GM11168 (cell line): ENCODE data around the gene TRPM5.

Experiments used
- in situ Hi-C: fragments of 300-500 bp; cut with MboI; formaldehyde crosslinking; loops from one replicate; pipeline ENCODE4 v1.12.0; 2022; ENCODE audit warnings: low sequenced_read_pairs; ENCODE audit not compliant: unreplicated experiment

TRPM5 gene

DNA sequence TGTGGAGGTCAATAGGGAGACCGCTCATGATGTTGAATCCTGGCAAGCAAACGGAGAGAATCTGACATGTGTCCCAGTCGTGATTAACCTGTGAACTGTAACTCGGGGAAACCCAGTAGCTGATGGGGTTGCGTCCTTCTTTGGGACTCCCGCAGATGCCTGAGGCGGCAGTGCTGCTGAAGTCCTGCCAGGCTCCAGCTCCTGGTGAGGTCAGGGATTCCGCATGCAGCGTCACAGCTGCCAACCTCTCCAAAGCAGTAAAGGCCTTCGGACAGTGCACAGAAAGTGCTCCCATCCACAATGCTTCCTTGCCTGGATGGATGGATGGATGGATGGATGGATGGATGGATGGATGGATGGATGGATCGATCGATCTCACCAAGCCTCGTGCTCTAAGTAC, 14.0 kb upstream of the TRPM5 start:
- in situ Hi-C loops = no loop called here

DNA sequence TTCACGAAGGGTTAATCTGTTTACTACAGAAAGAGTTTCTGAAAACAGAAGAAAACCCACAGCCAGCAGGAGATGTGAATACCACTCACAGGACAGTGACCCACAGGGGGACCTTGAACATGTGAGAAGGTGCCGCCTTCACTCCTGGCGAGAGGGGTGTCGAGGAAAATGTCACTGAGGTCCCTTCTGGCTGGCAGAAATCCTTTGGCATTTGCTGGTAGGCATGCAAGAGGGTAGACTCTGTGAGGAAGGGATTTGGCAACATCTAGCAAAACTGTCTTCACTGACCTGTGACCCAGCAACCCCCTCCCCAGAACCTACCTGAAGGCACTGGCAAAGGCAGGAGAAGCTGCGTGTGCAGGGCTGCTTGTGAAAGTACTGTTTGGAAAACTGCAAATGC, 9.1 kb upstream of the TRPM5 start:
- in situ Hi-C loops = no loop called here

DNA sequence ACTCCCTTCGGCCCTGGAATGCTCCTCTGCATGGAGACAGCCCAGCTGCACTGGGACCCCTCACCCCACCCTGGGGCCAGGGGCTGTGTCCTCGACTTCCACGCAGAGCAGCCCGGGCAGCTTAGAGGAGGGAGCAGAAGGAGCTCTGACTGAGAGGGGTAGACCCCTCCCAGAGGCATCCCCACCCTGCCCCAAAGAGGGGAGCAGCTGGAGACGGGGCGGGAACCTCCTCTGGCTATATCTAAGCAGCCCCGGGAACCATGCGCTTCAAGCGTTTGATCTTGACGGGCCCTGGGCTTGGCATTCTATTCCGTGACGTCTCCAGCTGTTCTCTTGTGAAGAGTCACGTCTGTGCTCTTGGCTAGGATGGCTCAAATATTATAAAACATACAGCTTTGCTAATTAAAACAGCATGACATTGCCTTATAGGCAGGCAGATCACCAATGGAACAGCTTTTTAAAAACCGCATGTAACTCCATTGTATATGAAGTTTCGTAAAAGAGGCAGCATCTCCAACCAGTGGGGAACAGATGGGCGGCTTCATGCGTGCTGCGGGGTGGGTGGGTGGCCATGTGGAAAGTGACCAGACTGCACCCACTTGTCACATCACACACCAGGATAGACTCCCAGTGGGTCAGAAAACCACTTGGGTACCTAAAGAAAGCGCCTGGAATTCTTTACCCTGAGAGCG, 8.2 kb upstream of the TRPM5 start:
- in situ Hi-C loops = no loop called here

DNA sequence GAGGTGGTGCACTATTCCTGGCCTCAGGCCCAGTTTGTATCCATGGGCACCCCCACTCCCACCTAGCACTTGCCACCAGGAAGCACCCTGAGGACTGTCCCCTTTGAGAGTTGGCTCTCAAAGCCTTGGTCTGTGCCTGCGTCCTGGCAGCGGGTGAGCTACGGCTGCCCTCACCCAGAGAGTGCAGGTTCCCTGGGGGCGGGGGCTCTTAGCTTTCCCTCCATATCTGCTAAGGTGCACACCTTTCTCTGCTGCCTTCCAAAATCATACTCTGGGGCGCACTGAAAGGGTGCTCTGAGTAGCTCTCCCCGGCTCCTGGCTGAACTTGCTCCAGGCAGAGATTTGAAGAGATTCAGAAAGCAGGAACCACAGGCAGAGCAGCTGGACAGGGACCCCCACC, 7.6 kb upstream of the TRPM5 start:
- in situ Hi-C loops = no loop called here

DNA sequence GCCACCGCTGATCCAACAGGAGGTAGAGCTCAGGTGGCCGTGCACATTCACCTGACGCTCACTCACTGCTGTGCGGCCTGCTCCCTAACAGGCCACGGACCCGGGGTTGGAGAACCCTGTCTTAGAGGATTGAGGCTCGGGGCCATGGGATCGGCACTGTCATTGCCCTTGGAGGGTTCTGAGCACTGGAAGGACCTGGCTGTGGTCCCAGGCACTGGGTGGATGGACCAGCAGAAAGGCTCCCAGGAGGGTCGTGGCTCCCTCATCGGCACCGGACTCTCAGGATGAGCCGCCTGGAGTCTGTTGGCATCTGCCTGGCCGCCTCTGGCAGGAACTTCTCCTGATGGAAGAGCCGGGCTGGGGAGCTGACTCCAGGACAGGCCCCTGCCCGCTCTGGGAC, 7.0 kb upstream of the TRPM5 start:
- in situ Hi-C loops = no loop called here

DNA sequence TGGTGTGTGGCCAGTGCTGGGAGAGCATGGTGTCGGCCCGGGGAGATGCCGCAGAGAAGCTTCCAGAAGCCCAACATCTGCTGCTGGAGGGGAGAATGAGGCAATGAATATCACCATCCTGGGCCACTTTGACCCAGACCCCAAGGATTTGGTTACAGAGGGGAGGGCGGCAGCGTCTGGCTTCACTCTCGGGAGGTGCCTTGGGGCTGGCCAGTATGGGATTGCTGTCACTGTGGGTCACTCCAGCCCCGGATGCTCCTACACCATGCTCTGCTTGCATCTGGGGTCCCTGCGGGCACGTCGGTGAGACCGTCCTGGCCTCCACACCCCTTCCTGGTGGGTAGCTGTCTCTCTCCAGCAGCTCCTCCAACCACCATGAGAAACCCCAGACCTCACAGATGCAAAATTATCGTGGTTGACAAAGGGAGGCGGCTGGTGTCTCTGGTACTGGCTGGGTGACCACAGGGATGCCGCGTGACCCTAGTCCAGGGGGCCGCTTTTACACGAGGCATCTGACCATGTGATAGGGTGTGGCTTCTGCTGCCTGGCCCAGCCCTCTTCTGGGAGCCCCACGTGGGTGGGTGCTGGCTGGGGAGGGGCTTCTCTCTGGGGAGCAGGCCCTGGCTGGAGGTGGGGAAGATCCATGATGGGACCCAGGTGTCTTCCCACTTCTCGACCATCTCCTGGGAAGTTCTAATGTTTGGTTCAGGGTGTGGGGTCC, 6.2 kb upstream of the TRPM5 start:
- in situ Hi-C loops = no loop called here

DNA sequence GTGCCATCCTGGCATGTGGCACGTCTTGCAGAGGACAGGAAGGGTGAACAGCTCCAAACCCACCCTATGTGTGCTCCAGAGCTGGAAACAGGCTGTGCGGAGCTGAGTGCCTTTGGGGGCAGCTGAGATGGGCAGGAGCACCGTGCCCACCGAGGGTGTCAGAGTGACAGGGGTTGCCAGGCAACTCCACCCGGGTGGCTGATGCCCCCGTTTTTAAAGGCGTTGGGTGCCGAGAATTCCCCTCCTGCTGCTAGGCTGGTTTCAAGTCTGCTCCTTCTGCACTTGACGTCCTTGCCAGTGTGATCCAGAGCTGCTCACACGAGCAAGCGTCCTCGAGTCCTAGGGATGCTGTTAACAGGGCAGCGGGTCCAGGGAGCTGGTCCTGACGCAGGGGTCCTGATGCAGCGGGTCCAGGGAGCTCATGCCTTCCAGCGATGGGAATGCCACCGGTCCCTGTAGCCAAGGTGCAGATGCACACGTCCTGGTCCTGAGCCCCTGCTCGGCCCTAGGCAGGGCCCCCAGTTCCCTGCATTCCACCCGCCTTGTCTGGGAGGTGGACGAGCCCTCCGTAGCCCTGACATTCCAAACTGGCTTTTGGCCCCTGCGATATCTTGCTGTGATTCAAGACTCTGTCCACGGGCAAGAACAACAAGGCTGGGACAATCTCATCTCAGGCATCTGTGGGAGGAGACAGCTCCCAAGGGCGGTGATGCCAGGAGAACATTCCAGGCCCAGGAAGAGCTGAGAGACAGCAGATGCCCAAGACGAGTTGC, 5.4 kb upstream of the TRPM5 start:
- in situ Hi-C loops = no loop called here

DNA sequence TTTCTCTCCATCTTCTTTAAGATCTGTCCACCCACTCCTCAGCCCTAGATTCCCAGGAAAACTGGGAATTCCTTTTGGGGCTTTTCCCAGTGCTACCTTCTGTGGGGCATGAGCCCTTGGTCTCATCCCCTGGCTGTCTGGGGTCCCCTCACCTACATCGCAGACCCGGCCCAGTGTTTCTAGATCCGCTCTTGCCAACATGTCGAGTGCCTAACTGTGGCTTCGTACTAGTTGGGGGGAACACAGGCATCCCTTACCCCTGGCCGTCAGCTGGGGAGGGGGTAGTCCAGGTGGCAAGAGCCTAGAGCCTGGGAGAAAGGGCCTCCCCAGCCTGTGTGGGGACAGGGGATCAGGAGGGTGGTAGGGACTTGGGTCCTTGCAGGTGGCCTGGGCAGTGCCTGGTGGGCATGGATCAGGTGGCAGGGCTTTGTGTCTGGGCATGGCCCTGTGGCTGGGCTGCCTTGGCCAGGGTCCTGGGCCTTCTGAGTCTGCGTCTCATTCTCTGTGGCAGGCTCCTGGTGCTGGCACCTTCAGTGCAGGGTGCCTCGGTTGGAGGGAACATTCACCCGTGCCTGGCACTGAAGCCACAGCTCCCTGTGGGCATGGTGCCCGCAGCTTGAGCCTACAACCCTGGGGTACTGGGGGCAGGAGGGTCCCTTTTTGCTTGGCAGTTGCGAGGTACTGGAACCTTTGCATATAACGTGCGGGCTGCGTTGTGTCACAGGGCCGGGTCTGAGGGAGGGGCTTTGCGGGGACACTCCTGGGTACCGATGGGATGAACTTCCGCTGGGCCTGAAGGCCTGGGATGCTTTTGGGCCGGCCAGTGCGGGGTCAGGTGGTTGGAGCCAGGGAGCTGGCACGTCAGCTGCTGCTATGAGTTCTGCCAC, 4.6 kb upstream of the TRPM5 start:
- in situ Hi-C loops = no loop called here

DNA sequence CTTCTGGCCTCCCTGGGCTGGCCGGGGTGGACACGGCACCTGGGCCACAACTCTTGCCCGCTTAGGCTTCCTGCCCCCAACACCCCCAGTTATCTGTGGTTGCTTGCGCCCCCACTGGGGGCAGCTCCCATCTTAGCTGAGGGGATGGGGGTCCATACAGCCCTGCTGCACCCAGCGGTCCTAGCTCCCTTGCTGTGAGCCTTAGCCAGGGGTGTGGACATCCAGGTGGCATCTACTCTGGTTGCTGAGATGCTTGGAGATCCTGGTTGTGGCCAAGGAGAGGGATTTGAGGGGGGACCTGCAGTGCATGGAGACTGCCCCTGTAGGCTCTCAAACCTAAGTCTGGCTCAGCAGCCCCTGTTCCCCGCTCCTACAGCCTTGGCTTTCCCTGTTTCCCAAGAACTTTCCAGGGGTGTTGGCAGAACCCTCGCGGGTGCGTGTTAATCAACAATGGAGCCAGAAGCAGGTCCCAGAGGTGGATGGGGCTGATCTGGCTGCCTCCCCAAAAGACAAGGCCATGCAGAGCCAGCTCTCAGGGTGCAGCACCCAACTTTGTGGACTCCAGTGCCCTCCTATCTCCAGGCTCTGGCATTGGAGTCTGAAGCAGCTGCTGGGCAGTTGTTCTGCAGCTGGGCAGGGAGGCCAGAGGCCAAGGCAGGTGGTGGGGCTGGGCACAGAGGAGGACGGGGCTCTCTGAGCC, 3.8 kb upstream of the TRPM5 start:
- in situ Hi-C loops = no loop called here

DNA sequence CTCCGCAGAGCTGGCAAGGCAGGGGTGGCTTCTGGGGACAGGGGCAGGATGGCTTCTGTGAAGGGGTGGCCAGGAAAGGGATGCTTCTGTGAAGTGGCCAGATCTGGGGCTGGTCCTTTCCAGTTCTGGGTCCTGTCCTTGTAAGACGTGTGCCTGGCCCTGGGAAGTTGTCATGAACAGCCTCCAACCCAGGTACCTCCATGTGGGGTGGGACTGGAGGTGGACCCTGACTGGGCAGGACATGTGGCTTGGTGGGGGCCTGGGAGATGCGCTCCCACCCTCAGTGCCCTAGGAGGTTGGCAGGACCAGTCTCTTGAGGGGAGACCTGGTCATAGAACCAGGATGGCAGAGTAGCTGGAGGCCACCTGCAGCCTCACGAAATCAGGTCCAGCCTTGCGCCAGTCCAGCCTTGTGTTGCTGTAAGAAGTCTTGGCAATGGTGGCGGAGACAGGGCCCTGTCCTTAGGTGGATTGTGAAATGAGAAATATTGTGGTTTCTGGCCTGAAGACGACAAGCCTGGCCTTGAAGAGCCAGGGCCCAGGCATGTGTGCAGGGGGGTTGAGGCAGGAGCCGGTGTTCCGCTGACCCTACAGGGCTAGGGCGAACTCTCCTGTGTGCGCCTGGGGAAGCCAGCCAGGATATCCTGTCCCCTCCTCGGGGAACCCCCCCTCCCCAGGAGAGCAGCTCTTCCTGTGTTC, 3.1 kb upstream of the TRPM5 start:
- in situ Hi-C loops = no loop called here

DNA sequence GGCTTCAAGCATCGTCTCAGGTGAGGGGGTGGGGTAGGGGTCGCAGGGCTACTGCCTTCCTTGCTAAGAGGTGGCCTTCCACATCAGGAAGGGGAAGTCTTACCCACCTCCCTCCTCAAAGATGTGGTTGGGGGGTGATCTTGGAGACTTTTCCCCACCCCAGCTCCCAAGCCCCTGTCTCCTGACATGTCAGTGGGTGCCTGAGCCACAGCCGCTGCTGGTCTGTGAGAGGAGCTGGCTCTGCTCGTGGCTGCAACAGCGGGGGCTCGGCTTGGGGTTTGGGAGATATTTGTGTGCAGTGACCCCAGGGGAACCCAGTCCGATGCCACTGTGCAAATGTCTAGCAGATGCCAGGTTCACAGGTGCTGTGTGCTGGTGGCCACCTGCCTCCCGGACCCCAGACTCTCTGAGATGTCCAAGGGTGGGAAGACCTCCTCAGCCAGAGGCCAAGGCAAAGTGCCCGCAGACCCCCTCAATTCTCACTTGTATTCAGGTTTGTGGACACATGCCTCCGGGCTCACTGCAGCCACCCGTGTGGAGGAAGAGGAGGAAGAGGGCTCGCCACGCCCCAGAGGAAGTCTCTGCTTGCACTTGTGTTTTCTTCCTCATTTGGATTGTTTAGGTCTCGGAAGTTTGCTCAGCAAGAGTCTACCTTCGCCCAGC, 2.4 kb upstream of the TRPM5 start:
- in situ Hi-C loops = no loop called here

DNA sequence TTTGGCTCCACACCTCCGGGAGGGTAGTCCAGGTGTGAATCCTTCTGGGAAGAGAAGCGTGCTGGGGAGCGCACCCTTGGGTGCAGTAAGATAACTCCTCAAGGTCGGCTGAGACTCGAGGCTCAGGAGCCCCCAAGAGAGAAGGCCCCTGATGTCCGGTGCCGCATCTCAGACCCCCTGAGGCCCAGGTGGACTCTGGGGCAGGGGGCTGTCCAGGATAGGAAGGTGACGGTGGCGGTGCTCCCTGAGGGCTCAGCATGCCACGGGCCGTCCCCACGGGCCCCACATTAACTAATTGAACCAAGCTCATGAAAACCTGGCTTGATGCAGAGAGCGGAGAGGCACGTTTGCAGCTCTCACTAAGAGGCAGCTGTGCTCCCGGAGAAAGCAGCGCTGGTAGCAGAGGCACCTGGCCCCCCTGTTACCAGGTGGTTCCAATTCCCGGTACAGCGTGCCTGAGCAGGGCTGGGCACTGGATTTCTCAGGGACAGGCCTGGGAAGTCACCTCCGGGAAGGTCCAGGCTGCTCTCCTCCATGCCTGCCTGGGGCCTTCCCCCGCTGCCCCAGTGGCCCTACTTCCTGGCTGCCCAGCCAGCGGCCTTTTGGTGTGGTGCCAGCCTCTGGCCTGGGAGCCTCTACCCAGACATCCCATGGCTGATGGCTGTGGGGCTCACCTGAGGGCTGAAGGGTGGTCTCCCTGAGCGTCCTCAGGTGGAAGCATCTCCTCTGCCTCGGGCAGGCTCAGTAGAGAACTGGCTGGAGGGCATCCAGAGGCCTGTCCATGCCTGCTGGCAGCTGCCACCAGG, 1.6 kb upstream of the TRPM5 start:
- in situ Hi-C loops = no loop called here

DNA sequence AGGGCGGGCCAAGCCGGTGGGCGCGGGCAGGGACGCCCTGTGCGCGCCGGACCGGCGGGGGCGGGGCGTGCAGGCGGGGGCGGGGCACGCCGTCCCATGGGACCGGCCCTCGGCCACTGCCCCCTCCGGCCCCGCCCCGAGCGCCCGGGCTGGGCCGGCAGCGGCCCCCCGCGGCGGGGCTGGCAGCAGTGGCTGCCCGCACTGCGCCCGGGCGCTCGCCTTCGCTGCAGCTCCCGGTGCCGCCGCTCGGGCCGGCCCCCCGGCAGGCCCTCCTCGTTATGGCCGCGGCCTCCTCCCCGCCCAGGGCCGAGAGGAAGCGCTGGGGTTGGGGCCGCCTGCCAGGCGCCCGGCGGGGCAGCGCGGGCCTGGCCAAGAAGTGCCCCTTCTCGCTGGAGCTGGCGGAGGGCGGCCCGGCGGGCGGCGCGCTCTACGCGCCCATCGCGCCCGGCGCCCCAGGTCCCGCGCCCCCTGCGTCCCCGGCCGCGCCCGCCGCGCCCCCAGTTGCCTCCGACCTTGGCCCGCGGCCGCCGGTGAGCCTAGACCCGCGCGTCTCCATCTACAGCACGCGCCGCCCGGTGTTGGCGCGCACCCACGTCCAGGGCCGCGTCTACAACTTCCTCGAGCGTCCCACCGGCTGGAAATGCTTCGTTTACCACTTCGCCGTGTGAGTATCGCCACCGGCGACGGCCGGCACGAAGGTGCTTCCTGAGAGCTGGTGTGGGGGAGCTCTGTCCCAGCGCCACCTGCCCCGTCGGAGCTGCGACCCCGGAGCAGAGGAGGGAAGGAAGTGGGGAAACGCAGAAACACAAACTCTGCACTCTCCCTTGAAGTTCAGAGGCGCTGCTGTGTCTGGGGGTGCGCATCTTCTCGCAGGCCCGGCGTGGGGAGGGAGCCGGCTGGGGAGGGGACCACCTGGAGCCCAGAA, 769 bp upstream of the TRPM5 start, which contains the start of gene KCNQ1:
TSS of gene KCNQ1 (plus strand) at position 188 of the 925 bp plus-strand sequence. CDS start at position 279, 91 bp downstream.
- in situ Hi-C loops = no loop called here

DNA sequence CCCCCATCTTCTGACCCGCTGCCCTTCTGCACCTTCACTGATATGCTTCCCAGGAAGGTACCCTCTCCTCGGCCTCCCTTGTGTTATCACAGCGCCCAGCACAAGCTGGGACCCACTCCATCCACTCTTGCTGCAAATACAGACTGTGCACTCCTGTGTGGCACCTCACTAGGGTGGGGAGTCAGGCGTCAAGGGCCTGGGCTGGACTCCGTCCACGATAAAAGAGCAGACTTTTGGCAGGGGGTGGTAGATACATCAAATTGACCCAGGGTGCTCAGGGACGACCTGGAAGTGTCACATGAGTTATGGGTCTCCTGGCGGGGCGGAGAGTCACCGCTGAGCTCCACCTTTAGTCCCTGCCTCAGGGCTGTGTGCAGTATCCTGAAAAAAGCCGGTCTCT, 908 bp downstream of the TRPM5 start:
- in situ Hi-C loops = no loop called here

DNA sequence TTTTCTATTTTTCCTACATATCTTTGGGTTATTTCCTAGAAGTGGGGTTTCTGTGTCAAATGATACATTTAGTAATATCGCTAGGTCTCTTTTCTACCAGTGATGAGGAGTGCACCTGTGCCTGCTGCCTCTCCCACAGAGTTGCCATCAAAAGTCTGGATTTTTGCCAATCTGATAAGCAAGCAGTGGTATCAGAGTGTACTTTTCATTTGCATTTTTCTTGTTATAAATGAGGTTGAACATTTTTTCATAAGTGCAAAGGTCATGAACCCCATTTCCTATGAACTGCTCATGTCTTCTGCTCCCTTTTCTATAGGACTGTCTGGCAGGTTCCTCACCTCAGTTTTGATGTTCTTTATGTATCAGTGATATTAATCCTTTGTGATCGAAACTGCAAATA, 1.7 kb downstream of the TRPM5 start:
- in situ Hi-C loops = no loop called here

DNA sequence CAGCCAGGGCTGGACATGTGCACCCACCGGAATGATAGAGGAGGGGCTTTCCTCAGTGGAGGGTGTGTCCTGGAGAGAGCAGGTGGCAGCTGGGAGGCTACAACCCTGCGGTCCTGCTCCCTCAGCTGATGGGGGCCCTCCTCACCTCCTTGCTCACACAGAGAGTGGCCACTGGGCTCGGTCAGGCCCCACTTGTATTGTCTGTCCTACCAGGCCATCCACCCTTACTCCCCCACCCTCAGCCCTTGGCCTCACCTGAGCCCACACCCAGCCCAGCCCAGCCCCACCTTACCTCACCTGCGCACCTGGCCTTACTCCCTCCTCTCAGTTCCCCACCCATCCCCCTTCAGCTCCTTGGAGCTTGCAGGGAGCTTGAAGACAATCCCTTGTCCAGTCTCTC, 3.1 kb downstream of the TRPM5 start:
- in situ Hi-C loops = no loop called here

DNA sequence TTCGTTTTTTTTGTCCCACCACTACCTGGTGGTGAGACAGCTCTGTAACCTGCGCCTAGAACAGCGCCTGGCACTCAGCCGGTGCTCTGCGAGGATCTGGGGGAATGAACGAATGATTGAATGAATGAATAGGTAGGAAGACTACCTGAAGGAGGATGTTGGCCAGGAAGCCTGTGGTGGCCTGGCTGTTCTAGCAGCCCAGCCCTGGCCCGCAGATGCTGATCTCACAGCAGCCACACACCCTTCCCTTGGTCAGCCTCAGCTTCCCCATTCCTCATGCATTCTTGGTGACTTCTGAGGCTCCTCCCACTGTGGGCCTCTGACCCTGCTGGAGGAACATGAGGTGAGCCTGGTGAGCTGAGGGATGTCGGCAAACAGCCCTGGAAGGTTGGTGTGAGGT, 3.7 kb downstream of the TRPM5 start:
- in situ Hi-C loops = no loop called here
